Endometrial microvascular endothelial cells (primary cell): ENCODE results near the gene NDFIP1. TPM values are rescaled to one million over a fixed set of nuclear protein-coding genes. Genes with fewer than 3 reads are reported as not detected.

ENCODE experiments used
- in situ Hi-C: cut with HindIII; loops from 2 replicates; pipeline ENCODE4 v1.10.0; 2017; ENCODE audit warnings: low sequenced_read_pairs, low pct_unique_long_range_greater_than_20kb; ENCODE audit errors: inconsistent ontology term
- total RNA-seq: library from RNA; depleted of rRNA; stranded (reverse); fragments of >200 nt; gene quantifications from one replicate; pipeline ENCODE4 v1.2.3, GENCODE V29; 2015; ENCODE audit errors: inconsistent ontology term

Gene NDFIP1
- total RNA-seq, 1 donor from 2014 or later = 62.1 TPM

GRCh38 chr5:142202282-142202681 lies 93.7 kb downstream of the NDFIP1 start:
- in situ Hi-C loops = no loop called here

Other genes starting within 250 kb of the NDFIP1 start
- 94.1 TPM for gene PCDH1, start 230.4 kb upstream of the NDFIP1 start, total RNA-seq
- gene DELE1, start 184.9 kb upstream of the NDFIP1 start, total RNA-seq = 54.9 TPM
- gene PCDH12, start 150.6 kb upstream of the NDFIP1 start, total RNA-seq = 7.7 TPM
- 56.1 TPM for gene RNF14, start 139.7 kb upstream of the NDFIP1 start, total RNA-seq
- gene GNPDA1, start 95.8 kb upstream of the NDFIP1 start, total RNA-seq = 155 TPM
- 19.8 TPM for gene SPRY4, start 216.2 kb downstream of the NDFIP1 start, total RNA-seq